Lung microvascular endothelial cell (primary cell): Measurements from ENCODE around the gene SPG7. TPM values are rescaled to one million over a fixed set of nuclear protein-coding genes. Genes with fewer than 3 reads are reported as not detected.
"Not testable (repeated sequence)": the region's sequence is repeated elsewhere in the genome, so short reads cannot be mapped to it uniquely, and the experiment has no call there.

Source experiments
- DNase-seq, 2 donors: peaks; one replicate each; pipeline versions ENCODE4 v3.0.0 to v3.0.0-alpha.2; 2010; ENCODE audit warnings: low read depth in 2 of 2
- total RNA-seq: library from RNA; depleted of rRNA; stranded (reverse); fragments of >200 nt; gene quantifications from 2 replicates; pipeline ENCODE4 v1.2.1, GENCODE V29; 2014

Gene SPG7
- total RNA-seq, 1 donor from 2014 or later: 94.6 TPM

DNA sequence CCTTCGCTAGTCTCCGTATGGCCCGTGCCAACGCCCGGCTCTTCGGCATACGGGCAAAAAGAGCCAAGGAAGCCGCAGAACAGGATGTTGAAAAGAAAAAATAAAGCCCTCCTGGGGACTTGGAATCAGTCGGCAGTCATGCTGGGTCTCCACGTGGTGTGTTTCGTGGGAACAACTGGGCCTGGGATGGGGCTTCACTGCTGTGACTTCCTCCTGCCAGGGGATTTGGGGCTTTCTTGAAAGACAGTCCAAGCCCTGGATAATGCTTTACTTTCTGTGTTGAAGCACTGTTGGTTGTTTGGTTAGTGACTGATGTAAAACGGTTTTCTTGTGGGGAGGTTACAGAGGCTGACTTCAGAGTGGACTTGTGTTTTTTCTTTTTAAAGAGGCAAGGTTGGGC is 54.7 kb downstream of the SPG7 start:
- DNase-seq: no peak

DNA sequence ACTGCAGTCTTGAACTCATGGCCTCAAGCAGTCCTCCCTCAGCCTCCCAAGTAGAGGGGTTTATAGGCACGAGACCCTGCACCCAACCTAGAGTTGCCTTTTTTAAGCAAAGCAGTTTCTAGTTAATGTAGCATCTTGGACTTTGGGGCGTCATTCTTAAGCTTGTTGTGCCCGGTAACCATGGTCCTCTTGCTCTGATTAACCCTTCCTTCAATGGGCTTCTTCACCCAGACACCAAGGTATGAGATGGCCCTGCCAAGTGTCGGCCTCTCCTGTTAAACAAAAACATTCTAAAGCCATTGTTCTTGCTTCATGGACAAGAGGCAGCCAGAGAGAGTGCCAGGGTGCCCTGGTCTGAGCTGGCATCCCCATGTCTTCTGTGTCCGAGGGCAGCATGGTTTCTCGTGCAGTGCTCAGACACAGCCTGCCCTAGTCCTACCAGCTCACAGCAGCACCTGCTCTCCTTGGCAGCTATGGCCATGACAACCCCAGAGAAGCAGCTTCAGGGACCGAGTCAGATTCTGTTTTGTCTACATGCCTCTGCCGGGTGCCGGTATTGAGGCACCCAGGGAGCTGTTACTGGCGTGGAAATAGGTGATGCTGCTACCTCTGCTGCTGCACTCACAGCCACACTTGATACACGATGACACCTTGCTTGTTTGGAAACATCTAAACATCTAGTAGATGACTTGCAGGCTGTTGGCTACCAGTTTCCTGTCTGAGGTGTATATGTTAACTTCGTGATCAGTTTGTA is 55.6 kb downstream of the SPG7 start:
- DNase-seq: no peak

DNA sequence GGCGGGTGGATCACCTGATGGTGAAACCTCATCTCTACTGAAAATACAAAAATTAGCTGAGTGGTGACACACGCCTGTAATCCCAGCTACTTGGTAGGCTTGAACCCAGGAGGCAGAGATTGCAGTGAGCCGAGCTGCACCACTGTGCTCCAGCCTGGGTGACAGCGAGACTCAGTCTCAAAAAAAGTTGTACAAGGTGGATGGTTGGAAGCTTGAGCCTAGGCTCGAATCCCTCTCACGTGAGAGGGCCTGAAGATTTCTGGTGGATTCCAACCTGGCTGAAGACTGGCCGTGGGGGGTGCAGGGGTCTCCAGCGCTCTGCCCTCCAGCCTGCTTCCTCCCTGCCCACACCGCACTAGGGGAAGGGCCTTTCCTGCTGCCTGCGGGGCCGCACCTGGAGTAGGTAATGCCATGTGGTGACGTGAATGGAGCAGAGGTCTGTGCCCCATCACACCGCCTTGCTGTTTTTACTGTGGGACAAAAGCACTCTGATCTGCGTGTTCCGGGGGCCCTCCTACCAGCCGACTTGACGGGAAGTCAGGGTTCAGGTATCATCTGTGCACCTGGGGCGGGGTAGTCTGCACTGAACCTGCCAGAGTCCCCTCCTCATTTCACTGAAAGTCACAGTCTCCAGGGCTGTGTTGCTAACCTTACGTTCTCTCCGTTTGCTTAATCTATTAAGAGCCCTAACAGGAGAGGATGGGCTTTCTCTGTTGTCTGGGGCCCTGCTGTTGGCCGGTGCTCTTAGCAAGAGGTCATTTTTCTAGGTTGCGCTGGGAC is 56.5 kb downstream of the SPG7 start:
- DNase-seq: no peak

DNA sequence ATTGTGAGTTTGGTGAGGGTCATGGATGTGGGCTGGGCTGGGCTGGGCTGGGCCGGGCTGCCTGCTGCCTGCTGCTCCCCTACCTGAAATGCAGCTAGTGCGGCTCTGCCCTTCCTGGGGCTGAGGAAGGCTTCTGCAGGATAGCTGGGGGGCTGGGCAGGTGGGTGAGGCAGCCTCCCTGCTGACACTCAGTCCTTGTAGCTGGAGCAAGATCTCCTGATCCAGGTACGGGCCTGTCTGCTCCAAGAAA is 57.0 kb downstream of the SPG7 start:
- DNase-seq: no peak

DNA sequence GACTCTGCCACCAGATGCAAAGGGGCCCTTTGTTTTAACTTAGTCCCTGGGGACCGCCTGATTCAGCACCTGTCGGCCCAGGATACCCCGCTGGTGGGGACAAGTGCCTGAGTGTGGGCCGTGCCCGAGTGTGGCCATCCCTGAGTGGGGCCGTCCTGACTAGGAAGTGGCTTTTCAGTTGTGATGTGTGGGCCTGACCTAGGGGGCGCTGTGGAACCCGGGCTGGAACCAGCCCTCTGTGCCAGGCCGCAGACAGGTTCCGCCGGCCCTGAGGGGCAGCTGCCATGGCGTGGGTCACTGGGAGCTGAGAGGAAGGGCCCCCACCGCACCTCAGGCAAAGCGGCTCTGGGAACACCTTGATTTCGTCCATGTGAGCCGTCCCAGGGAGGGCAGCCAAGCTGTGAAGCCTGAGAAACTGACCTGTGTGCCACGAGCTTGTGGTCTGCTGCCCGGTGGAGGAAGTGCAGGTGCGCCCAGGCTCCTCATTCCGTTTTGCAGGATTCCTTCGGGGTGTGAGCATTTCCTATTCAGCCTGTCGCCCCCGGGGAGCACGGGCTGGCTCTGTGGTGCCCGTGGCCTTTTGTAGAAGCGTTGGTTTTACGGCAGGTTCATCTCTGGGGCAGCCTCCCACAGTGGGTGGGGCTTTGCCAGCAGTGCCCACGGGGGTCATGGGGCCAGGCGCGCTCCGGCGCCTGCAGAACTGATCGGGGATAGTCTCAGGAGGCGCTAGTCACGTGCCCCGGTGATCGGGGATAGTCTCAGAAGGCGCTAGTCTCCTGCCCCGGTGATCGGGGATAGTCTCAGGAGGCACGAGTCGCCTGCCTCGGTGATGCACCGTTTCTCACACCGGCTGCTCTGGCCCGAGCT is 57.5 kb downstream of the SPG7 start:
- peak; percentile 32 to 61 for DNase-seq

DNA sequence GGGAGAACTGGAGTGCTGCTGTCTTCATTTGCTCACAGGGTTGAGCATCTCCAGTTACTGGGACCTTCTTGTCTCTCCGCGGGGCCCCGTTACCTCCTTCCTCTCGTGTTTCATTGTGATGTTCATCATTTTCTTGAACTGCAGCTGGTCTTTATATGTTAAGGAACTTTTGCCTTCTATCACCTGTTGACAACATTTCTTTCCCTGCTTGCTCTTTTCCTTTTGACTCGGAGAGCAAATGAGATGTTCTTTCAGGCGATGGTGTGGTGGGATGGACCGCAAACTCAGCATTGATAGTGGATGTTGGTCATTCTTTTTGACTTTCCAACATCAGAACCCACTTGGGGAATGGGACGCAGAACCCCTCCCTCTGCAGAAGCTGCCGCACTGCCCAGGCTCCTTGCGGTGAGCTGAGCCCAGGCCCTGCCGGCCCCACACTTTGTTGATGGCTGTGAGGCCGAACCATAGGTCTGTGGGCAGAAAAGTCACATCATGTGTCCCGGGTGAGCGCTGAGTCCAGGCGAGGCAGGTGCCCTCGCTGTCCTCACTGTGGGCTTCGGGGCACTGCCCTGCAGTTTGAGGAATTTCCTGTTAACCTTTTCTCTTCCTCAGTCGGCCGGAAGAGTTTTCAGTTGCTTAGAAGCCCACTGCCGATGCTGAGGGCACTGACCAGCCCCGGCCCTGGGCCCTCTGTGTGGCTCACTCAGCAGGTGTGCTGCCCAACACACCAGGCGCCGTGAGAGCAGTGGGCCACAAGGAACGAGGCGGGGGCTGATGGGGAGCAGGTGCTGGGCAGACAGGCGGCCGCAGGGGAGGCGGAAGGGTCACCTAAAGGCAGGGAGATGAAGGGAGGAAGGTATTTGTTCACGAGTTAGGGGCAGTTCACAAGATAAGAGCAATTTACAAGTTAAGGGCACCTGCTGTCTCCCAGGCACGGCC is 59.7 kb downstream of the SPG7 start:
- no peak for DNase-seq

DNA sequence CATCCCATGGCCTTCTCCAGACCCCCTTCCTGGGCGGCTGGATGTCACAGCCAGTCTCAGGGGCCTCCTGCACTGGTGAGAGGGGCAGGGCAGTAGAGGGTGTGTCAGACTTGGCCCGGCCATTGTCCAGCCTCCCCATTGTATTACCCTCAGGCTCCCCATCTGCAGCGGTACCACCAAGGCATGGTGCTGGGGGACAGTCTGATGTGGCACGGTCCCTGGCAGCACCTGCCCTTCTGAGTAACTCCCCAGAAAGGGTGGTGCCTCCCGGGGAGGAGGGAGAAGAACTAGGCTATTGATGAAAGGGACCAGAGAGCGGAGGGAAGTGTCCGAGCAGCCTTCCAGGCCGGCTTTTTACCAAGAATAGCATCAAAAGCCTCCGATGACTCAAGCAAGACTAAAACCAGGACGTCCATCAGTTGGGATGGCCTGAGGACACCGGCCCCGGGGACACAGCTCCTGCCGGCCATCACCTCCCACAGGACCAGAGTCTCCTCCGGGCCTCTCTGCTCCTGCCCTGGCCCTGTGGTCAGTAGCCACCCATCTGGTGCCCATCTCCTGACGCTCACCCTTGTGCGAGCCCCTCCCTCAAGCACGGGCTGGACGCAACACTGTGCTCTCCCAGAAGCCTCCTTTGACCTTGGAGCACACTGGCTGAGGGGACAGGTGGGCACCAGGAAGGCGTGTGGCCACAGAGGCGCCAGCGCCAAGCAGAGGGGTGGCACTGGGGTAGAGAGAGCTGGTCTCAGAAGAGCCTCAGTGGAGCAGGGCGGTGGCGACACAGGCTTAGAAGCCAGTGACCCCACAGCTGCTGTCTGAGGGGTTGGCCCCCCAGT is 61.5 kb downstream of the SPG7 start:
- no peak for DNase-seq

DNA sequence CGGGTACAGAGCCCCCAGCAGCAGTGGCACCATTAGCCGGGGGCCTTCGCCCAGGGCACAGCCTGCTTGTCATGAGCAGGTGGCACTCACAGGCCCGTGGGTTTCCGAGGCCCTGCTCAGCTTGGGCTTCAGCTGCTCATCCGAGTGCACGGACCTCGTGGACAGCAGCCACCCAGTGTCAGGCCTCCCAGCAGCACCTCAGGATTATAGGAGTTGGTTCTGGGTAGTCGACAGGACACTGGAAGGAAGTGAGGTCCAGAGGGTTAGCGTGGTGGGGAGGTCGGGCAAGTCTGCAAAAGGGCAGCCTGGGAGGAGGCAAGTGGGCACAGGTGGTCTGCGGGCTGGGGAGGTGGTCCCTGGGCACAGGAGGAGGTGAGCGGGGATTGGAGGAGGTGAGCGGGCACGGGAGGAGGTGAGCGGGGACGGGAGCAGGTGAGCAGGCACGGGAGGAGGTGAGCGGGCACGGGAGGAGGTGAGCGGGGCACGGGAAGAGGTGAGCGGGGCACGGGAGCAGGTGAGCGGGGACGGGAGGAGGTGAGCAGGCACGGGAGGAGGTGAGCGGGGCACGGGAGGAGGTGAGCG is 62.2 kb downstream of the SPG7 start:
- no peak for DNase-seq

DNA sequence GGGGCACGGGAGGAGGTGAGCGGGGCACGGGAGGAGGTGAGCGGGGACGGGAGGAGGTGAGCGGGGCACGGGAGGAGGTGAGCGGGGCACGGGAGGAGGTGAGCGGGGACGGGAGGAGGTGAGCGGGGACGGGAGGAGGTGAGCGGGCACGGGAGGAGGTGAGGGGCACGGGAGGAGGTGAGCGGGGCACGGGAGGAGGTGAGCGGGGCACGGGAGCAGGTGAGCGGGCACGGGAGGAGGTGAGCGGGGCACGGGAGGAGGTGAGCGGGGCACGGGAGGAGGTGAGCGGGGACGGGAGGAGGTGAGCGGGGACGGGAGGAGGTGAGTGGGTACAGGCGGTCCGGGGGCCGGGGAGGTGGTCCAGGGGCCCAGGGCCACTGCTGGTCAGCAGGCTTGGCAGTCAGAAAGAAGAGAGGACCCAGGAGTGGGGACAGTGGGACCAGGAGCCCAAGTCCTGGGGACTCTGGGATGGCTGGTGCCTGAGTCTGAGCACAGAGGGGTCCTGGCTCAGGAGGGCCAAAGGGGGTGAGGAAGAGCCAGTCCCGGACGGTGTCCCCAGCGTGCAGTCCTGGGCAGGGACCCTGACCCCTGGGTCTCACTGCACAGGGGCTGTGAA is 62.9 kb downstream of the SPG7 start:
- DNase-seq: not testable (repeated sequence)

DNA sequence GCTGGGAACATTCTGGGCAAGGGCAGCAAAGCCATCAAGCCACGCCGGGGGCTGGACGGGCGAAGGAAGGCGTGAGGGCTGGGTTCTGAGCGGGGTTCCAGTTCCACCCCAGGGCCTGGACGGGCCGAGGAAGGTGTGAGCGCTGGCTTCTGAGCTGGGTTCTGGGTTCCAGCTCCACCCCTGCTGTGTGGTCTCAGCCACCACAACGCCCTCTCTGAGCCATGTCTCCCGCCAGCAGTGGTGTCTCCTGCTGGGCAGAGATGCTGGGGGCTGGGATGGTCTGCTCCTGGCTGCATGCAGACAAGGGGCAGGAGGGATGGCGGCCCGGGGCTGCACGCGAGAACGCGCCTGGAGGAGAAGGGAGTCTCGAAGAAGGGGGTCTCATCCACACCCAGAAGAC is 63.4 kb downstream of the SPG7 start:
- DNase-seq: no peak

DNA sequence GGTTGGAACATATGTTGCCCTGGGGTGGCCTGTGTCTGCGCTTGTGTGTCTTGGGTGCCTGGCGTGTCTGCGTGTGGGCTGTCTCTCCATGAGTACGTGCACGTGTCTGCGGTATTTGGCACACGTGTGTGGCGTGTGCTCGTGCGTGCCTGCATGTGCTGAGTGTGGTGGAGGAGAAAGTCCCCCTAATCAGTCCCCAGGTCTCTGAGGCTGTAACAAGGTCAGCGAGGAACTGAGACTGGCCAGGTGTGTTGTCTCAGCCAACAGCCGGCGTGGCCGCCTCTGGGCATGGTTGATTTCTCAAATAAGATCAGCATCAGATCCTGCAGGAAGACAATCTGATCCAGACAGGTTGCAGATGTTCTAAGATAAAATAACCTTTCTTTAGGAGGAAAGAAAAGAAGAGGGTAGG is 63.9 kb downstream of the SPG7 start:
- no peak for DNase-seq

DNA sequence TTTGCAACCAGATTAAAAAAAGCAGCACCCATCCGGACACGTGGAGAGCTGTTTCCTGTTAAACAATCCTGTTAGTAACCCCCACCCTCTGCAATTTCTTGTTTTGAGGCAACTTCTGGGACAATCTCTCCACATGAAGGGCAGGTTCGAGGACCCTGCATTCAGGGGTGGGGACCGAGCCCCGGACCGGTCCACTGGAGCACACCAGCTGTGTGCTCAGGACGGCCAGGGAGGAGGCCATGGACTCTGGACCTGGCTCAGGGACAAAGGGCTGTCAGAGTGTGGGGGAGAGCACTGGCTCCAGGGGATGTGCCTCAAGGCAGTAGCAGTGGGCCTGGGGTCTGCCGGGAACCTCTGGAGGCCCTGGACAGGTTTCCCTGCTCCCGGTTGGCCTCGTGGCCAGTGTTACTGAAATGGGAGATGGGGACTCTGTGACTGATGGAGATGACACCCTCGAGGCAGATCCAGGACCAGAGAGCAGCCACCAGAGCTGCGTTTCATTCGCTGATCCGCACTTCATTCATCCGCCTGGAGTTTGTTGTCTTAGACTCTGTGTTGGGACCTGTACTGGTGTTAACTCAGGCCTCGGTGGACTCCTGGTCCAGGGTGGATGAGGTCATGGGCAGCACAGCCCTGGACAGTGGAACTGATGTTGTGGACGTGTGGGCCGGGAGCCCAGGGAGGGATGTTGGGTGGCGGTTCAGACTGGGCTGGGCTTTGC is 64.4 kb downstream of the SPG7 start:
- no peak for DNase-seq

DNA sequence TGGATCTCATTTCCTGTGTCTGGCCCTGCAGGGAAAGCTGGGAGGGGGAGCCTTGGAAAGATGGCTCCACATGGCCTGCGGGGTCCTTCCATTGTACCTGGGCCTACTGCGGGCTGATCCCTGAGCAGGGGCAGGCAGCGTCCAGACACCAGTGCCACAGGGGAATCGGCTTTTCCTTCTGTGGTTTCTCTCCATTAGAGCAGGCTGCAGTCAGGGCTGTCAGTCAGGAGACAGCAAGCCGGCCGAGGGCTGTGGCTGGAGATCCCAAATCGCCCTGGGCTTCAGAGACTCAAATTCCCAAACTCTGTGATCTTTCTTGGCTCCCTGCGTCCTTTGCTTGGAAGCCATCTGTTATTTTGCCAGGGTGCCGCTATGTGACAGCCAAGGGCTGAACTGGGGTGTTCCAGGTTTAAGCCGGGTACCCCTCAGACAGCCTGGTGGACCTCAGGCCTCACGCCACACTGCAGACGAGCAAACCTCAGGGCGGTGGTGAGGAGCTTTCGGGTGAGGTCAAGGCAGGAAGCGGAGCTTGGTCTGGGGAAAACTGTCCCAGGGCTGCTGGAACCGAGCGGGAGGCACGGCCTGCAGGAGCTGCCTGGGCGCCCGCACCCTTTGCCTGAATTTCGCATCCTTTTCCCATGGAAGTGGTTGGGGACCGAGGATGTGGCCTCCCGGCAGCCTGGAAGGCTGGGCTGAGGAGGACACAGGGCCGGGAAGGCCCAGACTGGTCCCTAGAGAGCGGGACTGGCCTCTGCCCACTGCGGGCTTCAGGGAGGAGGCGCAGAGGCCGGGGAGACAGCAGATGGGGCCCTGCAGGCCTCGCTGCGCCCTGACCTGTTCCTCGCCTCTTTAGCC is 65.8 kb downstream of the SPG7 start:
- DNase-seq: no peak

DNA sequence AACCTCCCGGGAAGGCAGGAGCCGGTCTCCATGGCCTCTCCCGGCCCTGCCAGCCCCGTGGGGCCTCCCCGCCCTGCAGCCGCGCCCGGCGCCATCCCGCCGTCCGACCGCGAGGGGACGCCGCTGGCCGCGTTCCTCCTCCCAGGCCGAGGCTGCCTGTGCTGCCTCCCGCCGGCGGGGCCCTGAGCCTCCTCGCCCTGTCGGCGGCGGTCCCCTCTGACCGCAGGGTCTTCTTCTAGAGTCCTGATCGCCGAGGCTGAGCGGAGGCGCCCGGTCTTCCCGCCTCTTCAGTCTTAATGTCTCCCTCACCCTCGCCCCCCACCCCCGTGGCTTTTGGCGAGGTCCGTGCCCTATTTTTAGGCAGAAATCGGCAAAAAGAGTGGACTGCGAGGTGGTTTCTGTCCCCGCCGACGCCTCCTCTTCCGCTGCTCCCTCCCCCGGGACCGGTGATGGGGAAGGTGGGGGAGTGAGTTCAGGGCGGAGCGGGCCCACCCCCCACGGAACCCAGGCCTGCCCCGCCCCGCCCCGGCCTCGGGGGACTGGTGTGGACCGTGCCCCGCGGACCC is 66.6 kb downstream of the SPG7 start:
- DNase-seq: peak; percentile 79 to 84

DNA sequence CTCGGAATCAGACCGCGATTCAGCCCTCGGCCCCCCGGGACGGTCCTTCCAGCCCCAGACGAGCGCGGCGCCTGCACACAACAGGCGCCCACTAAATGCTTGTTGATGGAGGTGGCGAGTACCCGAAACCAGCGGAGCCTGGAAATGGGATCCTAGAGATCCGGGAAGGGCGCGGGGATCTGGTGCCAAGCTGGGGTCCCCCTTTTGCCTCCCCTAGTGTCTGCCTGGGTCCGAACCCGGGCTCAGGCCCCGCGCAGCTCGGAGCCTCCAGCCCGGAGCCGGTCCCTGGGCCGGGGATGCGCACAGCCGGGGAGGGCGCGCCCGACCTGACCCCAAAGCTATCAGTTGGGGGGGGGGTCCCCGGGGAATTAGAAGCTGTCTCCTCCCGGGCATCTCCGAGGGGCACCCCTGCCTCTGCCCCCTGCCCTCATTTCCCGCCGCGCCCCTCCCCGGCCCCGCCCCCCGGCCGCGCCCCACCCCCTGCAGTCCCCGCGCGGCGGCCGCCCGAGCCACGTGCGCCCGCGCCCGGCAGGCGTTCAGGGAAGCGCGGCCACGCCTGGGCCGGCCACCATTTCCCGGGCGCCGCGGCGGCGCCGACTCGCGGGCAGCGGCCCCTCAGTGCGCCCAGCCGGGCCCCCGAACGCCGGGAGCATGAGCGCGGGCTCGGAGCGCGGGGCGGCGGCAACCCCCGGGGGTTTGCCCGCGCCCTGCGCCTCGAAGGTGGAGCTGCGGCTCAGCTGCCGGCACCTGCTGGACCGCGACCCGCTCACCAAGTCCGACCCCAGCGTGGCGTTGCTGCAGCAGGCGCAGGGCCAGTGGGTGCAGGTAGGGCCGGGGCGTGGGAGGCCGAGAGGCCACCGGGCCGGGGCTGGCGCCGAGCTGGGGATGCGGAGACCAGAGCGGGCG is 67.3 kb downstream of the SPG7 start, which contains the start of gene CPNE7:
Gene CPNE7, plus strand, starts transcription at position 512 of the 906 bp plus-strand sequence. Its CDS starts 140 bp downstream, at position 652.
- DNase-seq: no peak
